COR-L47 (cell line): ENCODE measurements around the gene CLCA2.

Source experiments
- DNase-seq: peaks from one replicate; lab custom pipeline; 2025; lab: John Stamatoyannopoulos, UW

Gene CLCA2

GRCh38 chr1:86430376-86430775, 6.4 kb downstream of the CLCA2 start:
- DNase-seq: no peak

- no peak for DNase-seq
These were observed 10.1 kb downstream of the CLCA2 start for GRCh38 chr1:86434059-86434458.

GRCh38 chr1:86435327-86435726, 11.4 kb downstream of the CLCA2 start:
- DNase-seq: no peak

GRCh38 chr1:86436041-86436440, 12.1 kb downstream of the CLCA2 start:
- DNase-seq: no peak

DNA sequence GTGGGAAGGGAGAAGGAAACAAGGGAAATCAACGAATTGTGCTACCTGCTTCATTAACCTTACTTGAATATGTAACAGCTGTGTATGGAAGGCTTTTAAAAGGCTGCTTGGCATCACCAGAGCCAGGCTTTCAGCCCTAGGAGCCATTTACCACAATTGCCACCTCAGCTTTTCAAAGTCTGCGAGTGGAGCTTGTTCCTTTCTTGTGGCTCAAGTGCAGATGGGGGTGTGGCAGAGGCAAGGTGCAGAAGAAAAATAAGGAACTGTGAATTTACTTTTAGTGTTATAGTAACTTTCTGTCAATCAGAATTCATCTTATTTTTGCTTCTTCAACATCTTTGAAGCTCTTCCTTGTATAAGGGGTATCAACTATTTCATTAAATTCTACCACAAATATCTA, 17.6 kb downstream of the CLCA2 start:
- no peak for DNase-seq

- DNase-seq: no peak
These were observed 18.0 kb downstream of the CLCA2 start for GRCh38 chr1:86441997-86442396.

DNA sequence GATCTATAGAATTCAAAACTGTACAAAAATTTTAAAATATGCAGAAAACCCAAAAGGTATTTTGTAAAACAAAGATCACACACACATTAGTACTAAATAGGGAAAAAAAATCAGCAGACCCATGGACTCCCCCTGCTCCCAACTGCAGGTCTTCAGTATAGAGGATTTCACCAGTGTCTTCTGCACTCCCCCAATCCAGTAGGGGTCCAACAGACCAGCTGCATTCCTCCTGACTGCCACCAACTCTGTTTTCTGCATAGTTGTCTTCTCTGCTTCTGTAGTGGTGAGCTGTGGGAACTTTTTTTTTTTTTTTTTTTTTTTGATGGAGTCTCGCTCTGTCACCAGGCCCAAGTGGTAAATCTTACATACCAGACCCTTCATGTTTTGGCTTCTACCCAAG, 21.9 kb downstream of the CLCA2 start:
- no peak for DNase-seq

DNA sequence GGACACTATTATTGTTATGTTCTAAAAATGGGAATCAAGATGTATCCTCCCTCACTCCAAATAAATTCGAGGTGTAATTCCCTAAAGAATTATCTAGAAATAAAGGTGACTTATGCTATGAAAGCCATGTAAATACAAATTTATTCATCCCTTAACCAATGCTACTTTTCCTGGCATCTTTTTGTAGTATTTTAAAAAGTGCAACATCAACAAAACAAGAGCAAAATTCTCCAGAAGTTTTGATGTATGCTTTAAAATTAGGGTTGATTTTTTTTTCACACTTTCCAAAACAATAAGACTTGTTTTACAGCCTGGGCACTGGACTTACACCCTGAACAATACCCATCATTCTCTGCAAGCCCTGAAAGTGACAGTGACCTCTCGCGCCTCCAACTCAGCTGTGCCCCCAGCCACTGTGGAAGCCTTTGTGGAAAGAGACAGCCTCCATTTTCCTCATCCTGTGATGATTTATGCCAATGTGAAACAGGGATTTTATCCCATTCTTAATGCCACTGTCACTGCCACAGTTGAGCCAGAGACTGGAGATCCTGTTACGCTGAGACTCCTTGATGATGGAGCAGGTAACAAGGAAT, 23.3 kb downstream of the CLCA2 start:
- DNase-seq: no peak

- DNase-seq: no peak
These were observed 24.7 kb downstream of the CLCA2 start for GRCh38 chr1:86448670-86449069.

DNA sequence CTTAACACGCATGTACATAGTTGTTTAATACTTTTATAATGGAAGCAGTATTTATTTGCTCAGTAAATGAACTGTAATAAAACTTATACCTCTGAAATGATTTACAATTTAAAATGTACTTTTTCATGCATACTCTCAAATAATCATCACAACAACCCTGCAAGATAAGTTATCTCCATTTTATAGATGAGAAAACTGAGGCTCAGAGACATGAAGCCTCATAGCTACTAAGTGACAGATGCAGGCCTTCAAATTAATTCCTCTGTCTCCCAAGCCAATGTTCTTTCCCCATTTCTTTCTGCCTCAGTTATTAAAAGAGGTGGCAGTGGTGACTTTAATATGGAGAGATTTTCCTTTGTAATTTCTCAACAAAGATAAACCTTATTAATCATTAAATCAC, 25.1 kb downstream of the CLCA2 start:
- DNase-seq: no peak

GRCh38 chr1:86450847-86451246, 26.9 kb downstream of the CLCA2 start:
- DNase-seq: no peak

DNA sequence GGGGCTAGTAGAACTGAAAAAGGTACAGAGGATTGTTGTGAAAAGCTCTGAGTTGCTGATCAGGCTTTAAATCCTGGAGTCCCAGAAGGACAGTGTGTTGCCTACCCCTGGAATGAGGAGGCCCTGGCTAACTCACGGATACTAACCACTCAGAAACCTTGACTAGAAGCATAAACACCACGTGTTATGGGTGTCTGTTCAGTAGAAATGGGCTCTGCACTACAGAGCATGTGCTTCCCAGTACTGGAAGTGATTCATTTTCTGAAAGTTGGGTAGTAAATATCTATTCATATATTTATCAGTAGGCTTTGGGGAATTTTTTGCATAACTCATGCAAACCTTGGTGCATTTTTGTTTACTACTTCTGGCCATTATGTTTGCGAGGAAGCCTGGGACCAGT, 29.7 kb downstream of the CLCA2 start:
- DNase-seq: no peak

- DNase-seq: no peak
These were observed 31.1 kb downstream of the CLCA2 start for GRCh38 chr1:86455073-86455472.

GRCh38 chr1:86460998-86461397, 37.0 kb downstream of the CLCA2 start:
- no peak for DNase-seq

- no peak for DNase-seq
These were observed 37.5 kb downstream of the CLCA2 start for GRCh38 chr1:86461482-86461881.

DNA sequence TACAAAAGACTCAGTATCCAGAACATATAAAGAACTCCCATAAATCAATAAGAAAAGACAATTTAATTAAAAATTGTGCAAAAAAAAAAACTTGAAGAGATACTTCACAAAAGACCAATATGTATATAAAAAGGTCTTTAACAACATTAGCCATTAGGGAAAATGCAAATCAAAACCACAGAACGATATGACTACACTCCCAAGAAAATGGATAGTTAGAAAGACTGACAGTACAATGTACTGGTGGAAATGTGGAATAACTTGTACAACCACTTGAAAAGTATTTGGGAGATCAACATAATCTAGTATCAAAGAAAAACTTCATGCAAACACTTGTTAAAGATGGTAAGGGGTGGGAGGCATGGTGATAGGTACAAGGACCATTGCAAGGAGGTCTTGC, 40.8 kb downstream of the CLCA2 start:
- DNase-seq: no peak

GRCh38 chr1:86466109-86466844, 42.3 kb downstream of the CLCA2 start:
- DNase-seq: no peak

DNA sequence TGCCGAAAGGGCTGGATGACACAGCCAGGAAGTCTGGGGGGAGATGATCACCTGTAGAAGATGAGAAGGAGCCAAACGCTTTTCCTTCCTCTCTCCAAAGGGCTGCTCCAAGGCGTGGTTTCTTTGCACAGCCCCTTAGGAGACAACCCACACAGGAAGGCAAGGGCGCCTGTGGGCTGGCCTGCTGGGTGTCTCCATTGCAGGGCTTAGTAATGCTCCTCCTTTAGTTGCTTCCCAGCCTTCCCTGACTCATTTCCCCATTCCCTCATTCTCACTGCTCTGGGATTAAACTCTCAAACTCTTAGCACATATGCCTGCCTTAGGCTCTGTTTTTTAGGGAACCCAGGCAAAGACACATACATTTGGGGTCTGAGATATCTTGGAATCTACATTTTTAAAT, 43.0 kb downstream of the CLCA2 start:
- no peak for DNase-seq

DNA sequence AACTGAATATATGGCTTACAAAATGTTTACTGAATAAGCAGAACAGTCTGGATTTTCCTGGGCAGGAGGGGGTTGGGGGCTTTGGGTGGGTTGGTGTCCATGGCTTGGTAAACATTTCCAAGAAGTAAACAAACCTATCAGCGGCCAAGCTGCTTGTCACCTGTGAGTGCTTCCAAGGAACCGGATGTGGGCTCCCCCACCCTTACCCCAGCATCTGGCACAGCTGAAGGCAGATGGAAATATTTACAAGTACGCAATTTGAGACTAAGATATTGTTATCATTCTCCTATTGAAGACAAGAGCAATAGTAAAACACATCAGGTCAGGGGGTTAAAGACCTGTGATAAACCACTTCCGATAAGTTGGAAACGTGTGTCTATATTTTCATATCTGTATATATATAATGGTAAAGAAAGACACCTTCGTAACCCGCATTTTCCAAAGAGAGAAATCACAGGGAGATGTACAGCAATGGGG, 44.6 kb downstream of the CLCA2 start, which contains the start of gene CLCA1:
Gene CLCA1 (plus strand): TSS at position 427 of the 477 bp plus-strand sequence. CDS start 45 bp downstream, at position 472.
- DNase-seq: no peak

- DNase-seq: no peak
These were observed 46.9 kb downstream of the CLCA2 start for GRCh38 chr1:86470859-86471258.

DNA sequence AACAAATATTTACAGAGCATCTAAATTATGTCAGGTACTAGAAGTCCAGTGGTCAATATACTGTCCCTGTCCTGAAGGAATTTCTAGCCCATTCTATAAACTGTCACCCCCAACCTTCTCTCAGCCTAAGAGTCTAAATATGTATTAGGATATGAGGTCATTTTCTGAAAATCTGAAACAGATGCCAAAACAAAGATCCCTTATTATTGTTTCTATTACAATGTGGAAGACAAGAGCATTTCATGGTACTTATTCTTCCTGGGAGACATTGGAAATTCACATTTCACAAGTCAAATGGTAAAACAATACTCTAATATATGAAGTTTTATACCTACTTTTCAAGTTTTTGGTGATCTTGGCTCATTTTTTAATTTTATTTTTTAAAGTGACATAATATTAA, 47.3 kb downstream of the CLCA2 start:
- no peak for DNase-seq

- no peak for DNase-seq
These were observed 48.2 kb downstream of the CLCA2 start for GRCh38 chr1:86472152-86472551.

DNA sequence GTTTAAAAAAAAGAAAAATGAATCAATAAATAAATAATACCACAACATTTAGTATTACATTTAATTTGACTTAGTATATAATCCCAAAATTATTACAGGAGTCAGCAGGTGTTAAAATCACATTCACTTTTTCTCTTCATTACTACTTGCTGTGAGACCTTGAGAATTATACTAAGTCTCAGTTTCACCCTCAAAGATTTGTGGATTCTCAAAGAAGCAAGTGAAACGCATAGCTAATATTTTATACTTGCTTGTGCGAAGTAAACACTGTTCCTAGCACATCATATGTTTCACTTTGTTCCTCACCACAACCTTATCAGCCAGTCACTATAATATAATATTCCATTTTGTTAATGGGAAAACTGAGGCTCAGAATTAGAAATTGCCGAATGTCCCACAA, 48.8 kb downstream of the CLCA2 start:
- no peak for DNase-seq

DNA sequence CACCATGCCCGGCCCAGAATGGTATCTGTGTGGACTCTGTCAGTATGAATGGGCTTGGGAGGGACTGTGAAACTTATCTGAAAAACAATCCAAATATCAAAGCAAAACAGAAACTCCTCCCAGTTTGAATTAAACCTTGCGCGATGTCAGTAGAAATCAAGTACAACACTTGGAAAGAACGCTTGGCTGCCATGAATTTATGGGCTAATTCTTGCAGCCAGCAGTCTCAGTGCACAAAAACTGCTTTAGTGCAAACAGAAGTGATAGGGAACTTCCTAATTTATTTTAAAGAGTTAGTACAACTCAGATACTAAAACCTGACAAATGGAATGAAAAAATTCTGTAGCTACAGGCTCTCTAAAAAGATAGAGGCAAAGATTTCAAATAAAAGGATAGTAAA, 53.3 kb downstream of the CLCA2 start:
- DNase-seq: no peak
